NCI-H2196 (cell line): Measurements from ENCODE around the gene OBP2B.
"Not testable (repeated sequence)": the region's sequence is repeated elsewhere in the genome, so short reads cannot be mapped to it uniquely, and the experiment has no call there.

ENCODE experiments used
- DNase-seq: peaks from one replicate; lab custom pipeline; 2025; ENCODE audit not compliant: unreplicated experiment; lab: John Stamatoyannopoulos, UW

OBP2B gene

DNA sequence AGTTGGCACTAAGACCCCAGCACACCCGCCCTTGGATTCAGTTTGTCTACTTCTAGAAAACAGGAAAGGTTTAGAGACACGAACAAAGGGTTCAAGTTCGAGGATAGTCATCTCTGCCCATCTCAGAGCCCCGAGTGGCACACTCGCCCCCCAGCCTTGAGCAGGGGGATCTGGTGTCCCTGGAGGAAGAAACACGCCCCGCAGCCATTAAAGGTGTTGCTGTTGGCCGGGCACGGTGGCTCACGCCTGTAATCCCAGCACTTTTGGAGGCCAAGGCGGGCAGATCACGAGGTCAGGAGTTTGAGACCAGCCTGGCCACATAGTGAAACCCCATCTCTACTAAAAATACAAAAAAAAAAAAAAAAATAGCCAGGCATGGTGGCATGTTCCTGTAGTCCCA lies 39.4 kb downstream of the OBP2B start:
- not testable (repeated sequence) for DNase-seq

DNA sequence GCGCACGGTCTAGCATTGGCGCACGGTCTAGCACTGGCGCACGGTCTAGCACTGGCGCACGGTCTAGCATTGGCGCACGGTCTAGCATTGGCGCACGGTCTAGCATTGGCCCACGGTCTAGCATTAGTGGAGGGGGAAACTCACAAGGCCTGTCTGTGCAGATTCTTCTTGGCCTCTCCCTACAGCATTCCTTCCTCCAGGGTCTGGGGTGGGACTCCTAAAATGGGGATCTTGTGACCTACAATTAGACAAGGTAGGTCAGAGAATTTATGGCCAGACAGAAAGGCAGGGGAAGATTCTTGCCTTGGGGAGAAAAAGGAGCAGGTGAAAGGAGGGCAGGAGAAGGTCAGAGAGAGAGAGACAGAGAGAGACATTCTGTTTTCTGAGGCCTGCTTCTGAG lies 39.9 kb downstream of the OBP2B start:
- DNase-seq: no peak

DNA sequence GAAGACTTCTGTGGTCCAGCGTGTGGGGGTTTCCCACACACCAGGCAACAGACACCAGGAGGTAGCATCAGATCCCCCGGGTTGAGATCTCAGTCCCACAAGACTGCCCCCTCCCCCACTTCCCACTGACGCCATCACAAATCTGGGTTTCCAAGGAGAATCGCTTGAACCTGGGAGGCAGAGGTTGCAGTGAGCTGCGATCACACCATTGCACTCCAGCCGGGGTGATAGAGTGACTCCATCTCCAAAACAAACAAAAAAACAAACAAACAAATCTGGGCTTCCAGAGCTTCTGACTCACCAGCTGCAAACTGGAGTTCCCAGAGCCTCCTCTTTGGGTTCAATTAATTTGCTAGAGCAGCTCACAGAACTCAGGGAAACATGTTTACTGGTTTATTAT lies 40.6 kb downstream of the OBP2B start:
- DNase-seq: no peak

GRCh38 chr9:133167769-133168168 lies 41.3 kb downstream of the OBP2B start:
- DNase-seq: no peak

- no peak for DNase-seq
Observed at GRCh38 chr9:133167096-133167730, 41.8 kb downstream of the OBP2B start.

GRCh38 chr9:133166392-133166791 lies 42.7 kb downstream of the OBP2B start:
- DNase-seq: no peak

- no peak for DNase-seq
Observed at GRCh38 chr9:133165452-133165730, 43.7 kb downstream of the OBP2B start.

DNA sequence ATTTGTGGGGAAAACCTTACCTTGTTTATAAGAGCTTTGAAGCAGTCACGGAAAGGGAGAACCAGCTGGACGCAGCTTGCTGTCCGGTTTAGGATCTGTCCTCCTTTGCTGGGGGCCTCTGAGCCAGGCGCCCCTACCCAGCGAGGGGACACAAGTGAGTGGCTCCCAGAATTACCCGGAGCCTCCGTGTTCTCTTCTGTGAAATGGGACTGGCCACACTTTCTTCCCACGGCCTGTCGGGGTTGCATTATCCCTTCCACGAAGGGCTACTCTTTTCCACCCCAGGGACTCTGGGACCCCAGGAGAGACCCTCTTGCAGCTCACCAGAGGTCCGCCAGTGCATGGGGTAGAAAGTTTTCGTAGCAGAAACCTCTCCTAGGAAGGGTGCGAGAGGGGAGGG lies 44.9 kb downstream of the OBP2B start:
- DNase-seq: no peak

DNA sequence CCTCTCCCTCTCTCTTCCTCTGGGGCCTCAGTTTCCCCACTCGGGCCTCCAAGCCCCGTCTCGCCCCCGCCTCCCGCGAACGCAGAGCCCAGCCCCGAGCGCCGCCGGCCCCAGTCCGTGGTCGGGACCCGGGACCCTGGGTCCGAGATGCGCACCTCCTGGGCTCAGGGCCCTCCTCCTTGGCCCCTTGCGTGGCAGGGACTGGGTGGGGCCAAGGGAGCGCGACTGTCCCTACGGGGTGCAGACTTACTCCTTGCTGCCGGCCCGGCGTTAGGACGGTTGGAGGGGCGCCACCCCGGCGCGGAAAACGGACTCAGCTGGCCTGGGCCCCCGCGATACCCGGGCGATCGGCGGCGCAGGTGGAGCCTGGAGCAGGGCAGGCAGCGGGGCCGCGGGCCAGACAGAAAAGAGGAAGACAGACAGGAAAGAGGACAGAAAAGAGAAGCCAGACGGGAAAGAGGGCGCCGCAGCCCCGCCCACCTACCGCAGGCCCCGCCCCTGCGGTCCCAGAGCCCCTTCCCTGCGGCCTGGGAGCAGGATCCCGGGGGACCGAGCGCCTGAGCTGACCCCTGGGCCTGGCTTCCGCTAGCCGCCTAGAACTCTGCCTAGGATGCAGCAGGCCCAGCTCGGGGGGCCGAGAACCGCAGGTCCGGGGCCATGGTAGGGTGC lies 45.4 kb downstream of the OBP2B start, which contains the start of gene GBGT1:
Gene GBGT1, minus strand, starts transcription at position 411 of the 669 bp plus-strand sequence. CDS start 1,502 bp downstream, outside the sequence.
- DNase-seq: no peak

DNA sequence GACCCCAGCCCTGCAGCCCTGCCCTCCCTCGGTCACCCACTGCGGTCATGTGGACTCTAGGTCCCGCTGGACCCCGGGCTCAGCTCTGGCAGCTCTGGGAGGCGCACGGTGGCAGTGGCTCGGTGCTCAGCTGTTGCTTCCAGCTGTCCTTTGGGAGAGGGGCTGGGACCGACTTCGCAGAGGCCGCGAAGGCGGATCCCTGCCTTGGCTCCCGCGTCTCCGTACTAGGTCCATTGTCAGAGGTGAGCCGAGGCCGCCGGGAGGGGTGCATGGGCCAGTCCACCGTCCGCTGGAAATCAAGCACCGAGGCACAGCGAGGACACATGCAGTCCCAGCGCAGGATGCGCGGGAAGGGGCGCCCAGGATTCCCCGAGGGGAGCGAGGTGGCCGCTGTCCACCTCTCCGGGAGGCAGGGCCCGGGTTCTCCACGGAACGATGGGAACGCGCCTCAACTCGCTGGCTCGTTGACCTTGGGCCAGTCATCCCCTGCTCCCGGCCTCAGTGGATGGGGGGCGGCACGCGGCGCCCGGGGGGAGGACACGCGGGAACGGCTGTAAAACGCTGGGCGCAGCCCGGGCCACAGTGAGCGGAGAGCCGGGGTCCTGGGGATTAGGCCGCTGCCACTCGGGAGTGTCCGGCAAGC lies 46.1 kb downstream of the OBP2B start:
- DNase-seq: no peak

GRCh38 chr9:133161547-133161950 lies 47.5 kb downstream of the OBP2B start:
- DNase-seq: no peak

- DNase-seq: peak; percentile 46
Observed at GRCh38 chr9:133160742-133161546, 48.1 kb downstream of the OBP2B start.

GRCh38 chr9:133158695-133159094 lies 50.4 kb downstream of the OBP2B start:
- no peak for DNase-seq
